K562 (cell line): ENCODE data around the gene PPA1. TPM values are rescaled to one million over a fixed set of nuclear protein-coding genes. Genes with fewer than 3 reads are reported as not detected.

Experiments
- ATAC-seq: fragments of 200-7000 bp; cut with Tn5 transposase; 3 replicates; pipeline ENCODE4 v1.9.1; 2020; ENCODE audit warnings: moderate library complexity
- BruUV-seq: library from RNA; stranded (reverse); fragments of 400-500 nt; replicated peaks from 2 replicates; lab custom pipeline; 2021; lab: Mats Ljungman, UMichigan
- CTCF ChIA-PET: fragments of 300-600 bp; formaldehyde crosslinking; extraction: SDS; loops from one replicate; lab custom pipeline; 2021; ENCODE audit warnings: low intra/inter-chr PET ratio; lab: Yijun Ruan, JAX
- POLR2A ChIA-PET: fragments of 300-600, 350-650 bp; sonication (Branson Sonifier 250); formaldehyde crosslinking; extraction: SDS; loops from one replicate; lab custom pipeline; 2021; ENCODE audit warnings: antibody characterized with exemption, inconsistent platforms; lab: Yijun Ruan, JAX
- DNase-seq, 4 experiments: peaks; one replicate each; pipeline versions ENCODE4 v3.0.0 to v3.0.0-alpha.2; 2011 to 2018; ENCODE audit warnings: low spot score in 3 of 4, mixed read lengths in 3 of 4; ENCODE audit errors: extremely low read depth in 1 of 4
- FAIRE-seq: peaks from 2 replicates; lab custom pipeline; 2011; peaks lifted over from hg19 to GRCh38; lab: Jason Lieb, UNC
- H2AFZ ChIP-seq: 2 replicates; pipeline ENCODE4 v1.6.0; 2011; ENCODE audit warnings: low read depth, low read length, control low read depth, inconsistent platforms
- H3K27ac ChIP-seq: fragments of 200-600 bp; 3 replicates; pipeline ENCODE4 v1.8.0; 2011; ENCODE audit warnings: low read depth, mild to moderate bottlenecking, control low read depth, inconsistent platforms, low read length, moderate library complexity, mixed read lengths; ENCODE audit errors: extremely low read depth
- H3K27me3 ChIP-seq, 2 experiments: fragments of 300-600 bp in 1 of 2; 2 replicates in 1 of 2; 3 replicates in 1 of 2; pipeline versions ENCODE4 v1.6.0 to v1.8.0; 2011; ENCODE audit warnings: inconsistent platforms in 2 of 2, low read length in 2 of 2, mild to moderate bottlenecking in 1 of 2, mixed read lengths in 1 of 2, moderate library complexity in 1 of 2; ENCODE audit not compliant: control insufficient read depth in 2 of 2, insufficient read depth in 2 of 2
- H3K36me3 ChIP-seq: fragments of 300-600 bp; 3 replicates; pipeline ENCODE4 v1.8.0; 2011; ENCODE audit warnings: mild to moderate bottlenecking, low read length, inconsistent platforms; ENCODE audit not compliant: control insufficient read depth, insufficient read depth
- H3K4me1 ChIP-seq, 2 experiments: fragments of 200-600 bp in 1 of 2; replicated peaks in 1 of 2; 2 replicates in 1 of 2; 3 replicates in 1 of 2; pipeline versions ENCODE4 v1.5.1 to v1.8.0; 2011; ENCODE audit warnings: inconsistent platforms in 2 of 2, low read length in 2 of 2, mild to moderate bottlenecking in 1 of 2, mixed read lengths in 1 of 2, moderate library complexity in 1 of 2; ENCODE audit not compliant: control insufficient read depth in 2 of 2, insufficient read depth in 2 of 2
- H3K4me2 ChIP-seq: 2 replicates; pipeline ENCODE4 v1.6.1; 2011; ENCODE audit warnings: low read length, control low read depth, inconsistent platforms, mixed read lengths; ENCODE audit not compliant: insufficient read depth
- H3K4me3 ChIP-seq: fragments of 200-600 bp; sonication (generic), shearing (Covaris generic); 2 replicates; pipeline ENCODE4 v1.5.1; 2016; ENCODE audit warnings: control low read depth, inconsistent platforms
- H3K79me2 ChIP-seq: fragments of 200-600 bp; 3 replicates; pipeline ENCODE4 v1.8.0; 2011; ENCODE audit warnings: low read length, inconsistent platforms; ENCODE audit not compliant: control insufficient read depth, insufficient read depth
- H3K9ac ChIP-seq, 2 experiments: 2 replicates each; pipeline versions ENCODE4 v1.6.0 to v1.6.1; 2011; ENCODE audit warnings: low read depth in 2 of 2, low read length in 2 of 2, control low read depth in 1 of 2, inconsistent platforms in 1 of 2, mild to moderate bottlenecking in 1 of 2, mixed read lengths in 1 of 2; ENCODE audit not compliant: insufficient read depth in 1 of 2
- H3K9me1 ChIP-seq: one replicate; pipeline ENCODE4 v1.6.0; 2011; ENCODE audit warnings: inconsistent platforms, mild to moderate bottlenecking, low read length, moderate library complexity; ENCODE audit not compliant: control insufficient read depth, insufficient read depth
- H3K9me3 ChIP-seq: replicated peaks from 2 replicates; pipeline ENCODE4 v1.5.1; 2011; ENCODE audit warnings: low read depth, low read length, inconsistent platforms; ENCODE audit not compliant: control insufficient read depth, insufficient read depth
- H4K20me1 ChIP-seq: replicated peaks from 2 replicates; pipeline ENCODE4 v1.6.1; 2011; ENCODE audit warnings: low read length, inconsistent platforms, mixed read lengths; ENCODE audit not compliant: control insufficient read depth, insufficient read depth
- ARID2 ChIP-seq: fragments of 450-650 bp; IDR thresholded peaks from 2 replicates; pipeline ENCODE4 v1.6.1; 2017; ENCODE audit warnings: antibody characterized with exemption, mild to moderate bottlenecking
- HNRNPH1 ChIP-seq: fragments of 200-400 bp; formaldehyde crosslinking; optimal IDR thresholded peaks from 2 replicates; pipeline ENCODE3; 2017; ENCODE audit warnings: low read depth, mild to moderate bottlenecking, low read length, moderate library complexity
- L3MBTL2 ChIP-seq: fragments of 450-650 bp; IDR thresholded peaks from 2 replicates; pipeline ENCODE4 v1.6.1; 2016; ENCODE audit warnings: mild to moderate bottlenecking, moderate library complexity
- PHTF2 ChIP-seq: fragments of 250-450 bp; sonication (Bioruptor Pico); IDR thresholded peaks from 2 replicates; pipeline ENCODE4 v1.5.0; 2021; ENCODE audit warnings: mild to moderate bottlenecking
- ZNF586 ChIP-seq: fragments of 450-650 bp; formaldehyde crosslinking; conservative IDR thresholded peaks from 2 replicates; pipeline ENCODE4 v1.4.0; 2020; ENCODE audit warnings: mild to moderate bottlenecking, moderate library complexity
- WGBS: fragments of 100-300 bp; shearing (Covaris generic); methylation state at CpG from one replicate; pipeline ENCODE4 v1.1.6; 2016; ENCODE audit warnings: low coverage, mixed read lengths; ENCODE audit not compliant: insufficient coverage; ENCODE audit errors: missing lambda C conversion rate; 5-methylcytosine and 5-hydroxymethylcytosine counted together
- in situ Hi-C: fragments of 300-500 bp; cut with MboI; formaldehyde crosslinking; loops from 4 replicates; pipeline ENCODE4 v1.15.0; 2018; ENCODE audit warnings: inconsistent platforms, mixed read lengths
- intact Hi-C: fragments of 100-400 bp; cut with micrococcal nuclease; formaldehyde crosslinking; loops from 2 replicates; pipeline ENCODE4 v1.14.2; 2022
- polyA plus RNA-seq, 8 experiments: library from polyadenylated mRNA; depleted of rRNA in 4 of 8; stranded (reverse) in 5 of 8; unstranded in 3 of 8; fragments of >200 nt; fragmentation: Nextera tagmentation in 2 of 8; fragmentation: Illumina TruSeq in 1 of 8; extraction: Ambion mirVana in 2 of 8; extraction: Trizol in 1 of 8; gene quantifications; 2 replicates each; pipeline versions ENCODE4 v1.2.1 to v1.2.3, GENCODE V29; 2011 to 2014; ENCODE audit warnings: inconsistent platforms in 1 of 8, missing spikeins in 1 of 8
- total RNA-seq, 7 experiments: library from RNA; depleted of rRNA in 6 of 7; stranded (reverse); fragments of >200 nt in 6 of 7; fragmentation: Illumina TruSeq in 2 of 7; extraction: Trizol in 2 of 7; gene quantifications; 2 replicates each; pipeline versions ENCODE4 v1.2.1 to v1.2.3, GENCODE V29; 2011 to 2021; ENCODE audit warnings: low replicate concordance in 1 of 7
- TF ChIP-seq, protein P1 (sequence below): fragments of 450-650 bp; IDR thresholded peaks from 2 replicates; pipeline ENCODE4 v1.6.1; 2016

PPA1 gene
- total and polyA plus RNA-seq, 9 of the 15 experiments (the other 6 are each of a cell fraction or from before 2014, with no cell fraction given): 301 to 635 (median 471) TPM

DNA sequence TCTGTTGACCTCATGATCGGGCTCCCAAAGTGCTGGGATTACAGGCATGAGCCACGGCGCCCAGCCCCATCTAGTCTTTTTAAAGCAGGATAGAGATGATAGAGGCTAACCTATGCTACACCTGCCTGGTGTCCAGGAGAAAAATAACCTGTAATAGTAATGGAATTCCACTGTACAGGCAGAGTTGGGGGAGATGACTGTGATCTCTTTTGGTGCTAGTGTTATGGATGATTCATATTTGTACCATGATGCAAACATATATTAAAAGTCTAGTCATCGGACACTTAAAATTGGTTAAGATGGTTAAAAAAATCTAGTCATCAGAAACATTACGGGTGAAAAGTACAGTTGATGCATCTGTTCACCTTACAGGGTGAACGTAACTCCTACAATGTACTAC is 56.8 kb downstream of the PPA1 start:
- Histone ChIP-seq H3K9me3 (no peaks in the 10 kb centered on the region), H3K4me2 (no peak overlapping the region), H3K4me1 (peaks cover 0 to 7% of the 10 kb centered on the region in 2 experiments; a peak in 4 of 5 replicates), H2AFZ (no peak overlapping the region), H3K27me3 (peaks cover 0 to 3% of the 10 kb centered on the region in 2 experiments), H3K9me1 (no peaks in the 10 kb centered on the region), H3K79me2 (no peaks in the 10 kb centered on the region), H3K9ac (no peak overlapping the region), H3K27ac (no peak overlapping the region), H3K36me3 (no peaks in the 10 kb centered on the region), H3K4me3 (no peak overlapping the region), H4K20me1 (no peaks in the 10 kb centered on the region)
- ChIA-PET POLR2A (interaction anchor here (1.2 kb wide), 1 partner anchor 9 kb away, joined by 3 read pairs; no protein-coding TSS in a partner anchor), CTCF (no interaction called here)
- no peak for TF ChIP-seq L3MBTL2
- no peak for TF ChIP-seq HNRNPH1
- TF ChIP-seq ZNF586: no peak
- TF ChIP-seq, protein P1, sequence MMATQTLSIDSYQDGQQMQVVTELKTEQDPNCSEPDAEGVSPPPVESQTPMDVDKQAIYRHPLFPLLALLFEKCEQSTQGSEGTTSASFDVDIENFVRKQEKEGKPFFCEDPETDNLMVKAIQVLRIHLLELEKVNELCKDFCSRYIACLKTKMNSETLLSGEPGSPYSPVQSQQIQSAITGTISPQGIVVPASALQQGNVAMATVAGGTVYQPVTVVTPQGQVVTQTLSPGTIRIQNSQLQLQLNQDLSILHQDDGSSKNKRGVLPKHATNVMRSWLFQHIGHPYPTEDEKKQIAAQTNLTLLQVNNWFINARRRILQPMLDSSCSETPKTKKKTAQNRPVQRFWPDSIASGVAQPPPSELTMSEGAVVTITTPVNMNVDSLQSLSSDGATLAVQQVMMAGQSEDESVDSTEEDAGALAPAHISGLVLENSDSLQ: no peak
- no peak for TF ChIP-seq ARID2
- TF ChIP-seq PHTF2 (CRISPR knock-in tag): no peak
- no TSS peak for BruUV-seq
- WGBS: 49% methylated on average over 6 of the region's 6 CpGs
- no peak for ATAC-seq
- FAIRE-seq: no peak
- intact Hi-C loops: no loop called here
- in situ Hi-C loops: no loop called here
- DNase-seq: no peak
